Fibroblast of pulmonary artery (primary cell): Measurements from ENCODE around the gene GSK3A.

ENCODE experiments used
- DNase-seq: peaks from one replicate; pipeline ENCODE4 v3.0.0-alpha.2; 2010; ENCODE audit warnings: low read depth
- H3K4me3 ChIP-seq: replicated peaks from 2 replicates; pipeline ENCODE4 v1.5.1; 2011; ENCODE audit warnings: low read depth, mild to moderate bottlenecking, control low read depth, low read length, moderate library complexity
- CTCF ChIP-seq: IDR thresholded peaks from 2 replicates; pipeline ENCODE4 v1.5.1; 2011; ENCODE audit warnings: mild to moderate bottlenecking, control low read depth, low read length, inconsistent platforms; ENCODE audit errors: missing control alignments

The GSK3A gene

GRCh38 chr19:42254089-42254849, 11.9 kb upstream of the GSK3A start:
- peak; percentile 57 for DNase-seq

GRCh38 chr19:42253245-42254088, 11.1 kb upstream of the GSK3A start:
- H3K4me3 ChIP-seq, result peak overlapping the region; percentile 97
- DNase-seq, result peak; percentile 48
- no peak for TF ChIP-seq CTCF

More at GRCh38 chr19:42254089-42254849, 11.9 kb upstream of the GSK3A start:
- H3K4me3 ChIP-seq, result peak overlapping the region; percentile 97
- TF ChIP-seq CTCF, result no peak

GRCh38 chr19:42252365-42253244, 10.2 kb upstream of the GSK3A start:
- DNase-seq, result peak; percentile 50
- no peak for TF ChIP-seq CTCF
- H3K4me3 ChIP-seq, result peak overlapping the region; percentile 97

GRCh38 chr19:42251572-42252358, 9.4 kb upstream of the GSK3A start:
- no peak for TF ChIP-seq CTCF
- H3K4me3 ChIP-seq, result peak overlapping the region; percentile 97
- no peak for DNase-seq

- DNase-seq, result peak; percentile 51
- peak overlapping the region; percentile 97 for H3K4me3 ChIP-seq
- no peak for TF ChIP-seq CTCF
Observed at GRCh38 chr19:42250666-42251531, 8.5 kb upstream of the GSK3A start.
